Spleen (tissue), 7 donors: Measurements from ENCODE around the gene SLC7A14.

Source experiments
- POLR2AphosphoS5 ChIP-seq, 3 donors: sonication (generic); formaldehyde crosslinking; IDR thresholded peaks; one replicate each; pipeline ENCODE4 v1.5.1; 2017; ENCODE audit warnings: antibody characterized with exemption in 3 of 3
- TF ChIP-seq, protein P1 (sequence below), 11 experiments: fragments of 200-600 bp in 7 of 11; fragments of 450-650 bp in 4 of 11; sonication (generic) in 4 of 11; IDR thresholded peaks in 8 of 11; conservative IDR thresholded peaks in 3 of 11; 1 replicate in 7 of 11; 2 replicates in 4 of 11; pipeline versions ENCODE4 v1.4.0 to v1.8.0; 2016 to 2021; ENCODE audit warnings: antibody characterized with exemption in 11 of 11, inconsistent platforms in 4 of 11, mild to moderate bottlenecking in 1 of 11
- donor health status: DM: no; HTN: no; CAD: no; lungs with moderate emphysema.
- donor health status: DM: no; HTN: no; CAD: no.
- donor health status: DM: no; HTN: no; CAD: no.

DNA sequence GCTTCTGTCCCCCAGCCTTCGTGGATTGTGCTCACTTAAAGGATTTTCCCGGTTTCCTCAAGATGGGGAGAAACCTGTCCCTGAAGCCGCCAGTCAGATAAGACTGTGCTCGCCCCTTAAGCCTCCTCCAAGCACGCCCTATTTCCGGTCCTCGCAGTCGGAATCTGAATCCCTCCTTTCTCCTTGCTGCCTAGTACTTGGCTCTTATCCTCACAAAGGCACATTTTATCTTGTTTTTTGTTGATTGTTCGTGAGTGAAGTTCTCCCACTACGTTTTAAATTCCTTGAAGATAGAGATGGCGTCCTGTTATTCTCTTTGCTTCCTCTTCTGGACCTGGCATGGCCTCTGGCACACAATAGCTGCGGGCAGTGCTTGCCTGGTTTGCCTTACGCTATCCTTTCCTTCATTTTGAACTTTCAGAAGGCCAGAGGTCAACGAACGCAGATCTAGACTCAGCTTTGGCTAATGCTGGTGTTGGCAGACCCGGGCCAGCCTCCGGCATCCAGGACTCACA is 165.5 kb downstream of the SLC7A14 start:
- TF ChIP-seq, protein P1, sequence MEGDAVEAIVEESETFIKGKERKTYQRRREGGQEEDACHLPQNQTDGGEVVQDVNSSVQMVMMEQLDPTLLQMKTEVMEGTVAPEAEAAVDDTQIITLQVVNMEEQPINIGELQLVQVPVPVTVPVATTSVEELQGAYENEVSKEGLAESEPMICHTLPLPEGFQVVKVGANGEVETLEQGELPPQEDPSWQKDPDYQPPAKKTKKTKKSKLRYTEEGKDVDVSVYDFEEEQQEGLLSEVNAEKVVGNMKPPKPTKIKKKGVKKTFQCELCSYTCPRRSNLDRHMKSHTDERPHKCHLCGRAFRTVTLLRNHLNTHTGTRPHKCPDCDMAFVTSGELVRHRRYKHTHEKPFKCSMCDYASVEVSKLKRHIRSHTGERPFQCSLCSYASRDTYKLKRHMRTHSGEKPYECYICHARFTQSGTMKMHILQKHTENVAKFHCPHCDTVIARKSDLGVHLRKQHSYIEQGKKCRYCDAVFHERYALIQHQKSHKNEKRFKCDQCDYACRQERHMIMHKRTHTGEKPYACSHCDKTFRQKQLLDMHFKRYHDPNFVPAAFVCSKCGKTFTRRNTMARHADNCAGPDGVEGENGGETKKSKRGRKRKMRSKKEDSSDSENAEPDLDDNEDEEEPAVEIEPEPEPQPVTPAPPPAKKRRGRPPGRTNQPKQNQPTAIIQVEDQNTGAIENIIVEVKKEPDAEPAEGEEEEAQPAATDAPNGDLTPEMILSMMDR (IDR thresholded peaks at IDR 0.05 in 8 of 11, conservative IDR thresholded peaks at IDR 0.05 in 3 of 11) = no peak
- TF ChIP-seq POLR2AphosphoS5 (IDR thresholded peaks at IDR 0.05) = no peak
